Measurements from ENCODE around the gene GSK3B.

DNA sequence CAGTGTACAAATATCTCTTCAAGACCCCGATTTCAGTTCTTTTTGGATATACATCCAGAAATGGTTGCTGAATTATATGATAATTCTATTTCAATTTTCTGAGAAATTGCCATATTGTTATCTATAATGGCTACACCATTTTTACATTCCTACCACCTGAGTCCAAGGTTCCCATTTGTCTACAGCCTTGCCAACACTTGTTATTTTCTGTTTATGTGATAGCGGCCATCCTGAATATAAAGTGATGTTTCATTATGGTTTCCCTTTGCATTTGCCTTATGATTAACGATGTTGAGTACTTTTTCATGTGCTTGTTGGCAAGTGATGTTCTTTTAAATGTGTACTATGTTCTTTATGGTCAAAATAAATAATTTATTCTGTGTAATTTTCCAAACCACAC, 303.9 kb downstream of the GSK3B start:
- TF ChIP-seq, protein P1, sequence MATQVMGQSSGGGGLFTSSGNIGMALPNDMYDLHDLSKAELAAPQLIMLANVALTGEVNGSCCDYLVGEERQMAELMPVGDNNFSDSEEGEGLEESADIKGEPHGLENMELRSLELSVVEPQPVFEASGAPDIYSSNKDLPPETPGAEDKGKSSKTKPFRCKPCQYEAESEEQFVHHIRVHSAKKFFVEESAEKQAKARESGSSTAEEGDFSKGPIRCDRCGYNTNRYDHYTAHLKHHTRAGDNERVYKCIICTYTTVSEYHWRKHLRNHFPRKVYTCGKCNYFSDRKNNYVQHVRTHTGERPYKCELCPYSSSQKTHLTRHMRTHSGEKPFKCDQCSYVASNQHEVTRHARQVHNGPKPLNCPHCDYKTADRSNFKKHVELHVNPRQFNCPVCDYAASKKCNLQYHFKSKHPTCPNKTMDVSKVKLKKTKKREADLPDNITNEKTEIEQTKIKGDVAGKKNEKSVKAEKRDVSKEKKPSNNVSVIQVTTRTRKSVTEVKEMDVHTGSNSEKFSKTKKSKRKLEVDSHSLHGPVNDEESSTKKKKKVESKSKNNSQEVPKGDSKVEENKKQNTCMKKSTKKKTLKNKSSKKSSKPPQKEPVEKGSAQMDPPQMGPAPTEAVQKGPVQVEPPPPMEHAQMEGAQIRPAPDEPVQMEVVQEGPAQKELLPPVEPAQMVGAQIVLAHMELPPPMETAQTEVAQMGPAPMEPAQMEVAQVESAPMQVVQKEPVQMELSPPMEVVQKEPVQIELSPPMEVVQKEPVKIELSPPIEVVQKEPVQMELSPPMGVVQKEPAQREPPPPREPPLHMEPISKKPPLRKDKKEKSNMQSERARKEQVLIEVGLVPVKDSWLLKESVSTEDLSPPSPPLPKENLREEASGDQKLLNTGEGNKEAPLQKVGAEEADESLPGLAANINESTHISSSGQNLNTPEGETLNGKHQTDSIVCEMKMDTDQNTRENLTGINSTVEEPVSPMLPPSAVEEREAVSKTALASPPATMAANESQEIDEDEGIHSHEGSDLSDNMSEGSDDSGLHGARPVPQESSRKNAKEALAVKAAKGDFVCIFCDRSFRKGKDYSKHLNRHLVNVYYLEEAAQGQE (IDR thresholded peaks at IDR 0.05; ENCODE audit: unreplicated experiment): no peak
- no peak for TF ChIP-seq CTCF (conservative IDR thresholded peaks at IDR 0.05; ENCODE audit: low read depth in 2 of 2)

All from GM23338 (cell line).